NT2/D1 (cell line): ENCODE data around the gene STK24.

ENCODE experiments used
- SUZ12 ChIP-seq: IDR thresholded peaks from 2 replicates; pipeline ENCODE4 v1.6.1; 2011; ENCODE audit not compliant: insufficient read length, insufficient read depth; ENCODE audit errors: extremely low read depth
- YY1 ChIP-seq: IDR thresholded peaks from 2 replicates; pipeline ENCODE4 v1.6.1; 2011; ENCODE audit not compliant: insufficient read length, insufficient read depth
- ZNF274 ChIP-seq: IDR thresholded peaks from 2 replicates; pipeline ENCODE4 v1.6.1; 2011; ENCODE audit warnings: mild to moderate bottlenecking, low read depth, low read length

DNA sequence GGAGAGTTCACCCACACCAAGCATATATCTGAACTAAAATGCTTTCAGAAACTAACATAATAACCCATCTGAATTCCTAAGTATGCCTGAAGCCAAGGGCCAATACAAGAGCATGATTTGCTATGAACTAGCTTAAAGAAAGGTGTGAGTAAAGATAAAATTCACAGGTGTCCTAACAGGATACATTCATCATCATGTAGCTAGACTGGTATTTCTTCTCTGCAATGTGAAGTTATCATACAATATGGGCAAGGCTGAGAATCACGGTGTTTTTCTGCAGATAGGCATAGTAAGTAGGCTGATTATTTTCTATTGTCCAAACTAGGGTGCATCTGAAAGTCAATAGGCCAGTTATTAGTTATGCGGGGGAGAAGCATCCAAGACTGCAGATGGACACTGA lies 63.1 kb downstream of the STK24 start:
- TF ChIP-seq SUZ12 (no peak), YY1 (no peak), ZNF274 (no peak)
